GM19238 (cell line): ENCODE measurements around the gene G6PD.

Source experiments
- DNase-seq: peaks from one replicate; pipeline ENCODE4 v3.0.0; 2011; ENCODE audit warnings: low spot score; ENCODE audit not compliant: insufficient read length

G6PD gene

GRCh38 chrX:154487518-154488290 is 58.9 kb downstream of the G6PD start:
- no peak for DNase-seq

GRCh38 chrX:154486396-154487207 is 60.0 kb downstream of the G6PD start, which contains the start of gene UBL4A:
Gene UBL4A (minus strand): TSS chrX:154486615. CDS start chrX:154486584, 31 bp downstream.
- DNase-seq, result peak; percentile 62

- peak; percentile 39 for DNase-seq
These were observed 60.6 kb downstream of the G6PD start for GRCh38 chrX:154486052-154486395.

DNA sequence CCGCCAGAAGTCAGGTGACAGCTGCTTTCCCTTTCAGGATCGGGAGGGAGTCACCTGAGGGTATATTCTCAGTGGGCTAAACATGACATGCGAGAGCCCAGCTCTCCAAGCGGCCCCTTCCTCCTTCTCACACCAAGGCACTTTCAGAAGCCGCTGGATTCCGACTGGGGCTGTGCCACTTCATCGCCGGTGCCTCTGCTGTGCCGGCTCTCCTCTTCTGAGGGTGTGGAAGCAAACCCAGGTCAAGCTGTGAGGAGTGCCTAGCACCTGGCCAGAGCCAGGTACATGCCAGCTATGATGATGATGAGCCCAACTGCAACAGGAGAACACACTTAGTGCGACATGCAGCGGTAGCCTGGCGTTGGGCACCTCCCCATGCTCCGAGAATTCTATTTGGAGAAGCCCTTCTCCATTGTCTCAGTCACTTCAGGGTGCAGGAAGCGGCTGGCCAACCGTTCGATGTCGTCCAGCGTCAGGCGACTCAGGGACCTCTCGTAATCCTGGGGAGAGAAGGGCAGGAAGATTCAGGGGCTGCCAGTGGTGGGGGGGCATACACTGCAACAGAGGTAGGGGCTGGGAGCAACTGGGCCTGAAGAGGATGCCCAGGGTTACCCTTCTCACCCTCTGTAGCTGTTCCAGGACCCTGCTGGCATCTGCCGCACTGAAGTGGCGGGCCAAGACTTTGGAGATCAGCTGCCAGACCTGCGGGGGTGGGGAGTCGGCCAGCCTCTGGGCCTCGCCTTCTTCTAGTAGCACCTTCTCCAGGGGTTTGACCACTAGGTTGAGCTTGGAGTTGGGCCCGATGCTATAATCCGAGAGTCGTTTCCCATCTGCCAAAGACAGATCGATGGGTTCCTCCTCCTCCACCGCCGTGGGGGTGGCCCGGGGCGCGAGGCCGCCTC is 61.2 kb downstream of the G6PD start:
- no peak for DNase-seq

DNA sequence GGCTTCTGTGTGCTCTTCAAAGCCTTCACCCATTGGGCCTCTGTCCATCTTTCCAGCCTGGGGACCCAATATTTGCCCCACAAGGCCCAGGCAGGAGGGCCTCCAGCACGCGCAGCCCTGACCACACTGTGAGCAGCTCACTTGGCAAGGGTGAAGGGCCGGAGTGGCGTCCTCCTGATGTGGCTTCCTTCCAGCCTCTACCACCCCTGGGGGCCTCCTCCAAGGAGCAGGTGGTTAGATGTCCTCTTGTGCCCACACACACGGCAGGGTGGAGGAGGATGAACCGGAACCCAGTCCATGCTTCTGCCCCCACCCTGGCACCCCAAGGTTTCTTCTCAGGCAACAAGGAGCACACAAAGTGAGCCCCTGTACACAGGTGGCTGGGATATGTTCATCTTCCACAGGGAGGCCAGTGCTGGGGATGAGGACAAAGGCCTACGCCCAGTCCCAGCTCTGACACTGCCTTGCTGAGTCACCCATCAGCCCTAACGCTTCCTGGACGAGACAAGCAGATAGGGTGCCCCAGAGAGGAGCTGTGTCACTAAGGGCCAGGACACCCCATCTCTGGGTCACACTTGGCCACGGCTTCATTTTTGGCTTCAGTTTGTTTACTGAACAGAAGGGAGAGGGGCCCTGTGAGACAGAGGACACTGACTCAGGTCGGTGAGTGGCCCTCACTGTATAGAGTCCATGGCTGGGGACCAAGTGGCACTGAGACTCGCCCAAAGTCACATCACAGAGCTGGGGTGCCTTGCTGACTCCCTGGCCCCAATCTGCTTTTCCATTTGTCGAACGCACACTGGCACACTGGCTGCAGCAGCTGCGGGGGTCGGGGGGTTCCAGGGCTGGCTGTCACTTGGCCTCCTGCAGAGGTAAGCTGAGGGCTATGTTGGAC is 62.1 kb downstream of the G6PD start:
- DNase-seq, result no peak

- no peak for DNase-seq
These were observed 63.3 kb downstream of the G6PD start for GRCh38 chrX:154483325-154483724.

GRCh38 chrX:154482786-154483185 is 63.9 kb downstream of the G6PD start:
- DNase-seq, result no peak

GRCh38 chrX:154481911-154482601 is 64.6 kb downstream of the G6PD start:
- DNase-seq, result no peak
